HCT116 (cell line): Measurements from ENCODE around the gene LRRC4C. TPM values are rescaled to one million over a fixed set of nuclear protein-coding genes. Genes with fewer than 3 reads are reported as not detected.

Experiments used
- ATAC-seq: fragments of 200-7000 bp; cut with Tn5 transposase; 2 replicates; pipeline ENCODE4 v1.9.1; 2020; ENCODE audit warnings: mild to moderate bottlenecking, moderate library complexity
- BruUV-seq: library from RNA; stranded (reverse); fragments of 400-500 nt; replicated peaks from 2 replicates; lab custom pipeline; 2021; lab: Mats Ljungman, UMichigan
- CTCF ChIA-PET: fragments of 300-600 bp; sonication (Branson Sonifier 250); formaldehyde crosslinking; loops from one replicate; lab custom pipeline; 2021; ENCODE audit warnings: antibody characterized with exemption; lab: Charles Lee
- POLR2A ChIA-PET: fragments of 300-600, 350-600 bp; sonication (Branson Sonifier 250); formaldehyde crosslinking; loops from one replicate; lab custom pipeline; 2021; ENCODE audit warnings: antibody characterized with exemption; lab: Charles Lee
- RAD21 ChIA-PET, 2 experiments: fragments of 300-600 bp; sonication (Branson Sonifier 250); formaldehyde crosslinking; loops; one replicate each; lab custom pipeline; 2023; ENCODE audit warnings: low total read pairs in 2 of 2; ENCODE audit not compliant: uncharacterized antibody in 2 of 2, unreplicated experiment in 2 of 2, low non-redundant PET in 1 of 2; lab: Charles Lee
- DNase-seq: peaks from one replicate; pipeline ENCODE4 v3.0.0-alpha.2; 2010; ENCODE audit warnings: low read depth, low spot score
- H2AFZ ChIP-seq: fragments of 200-600 bp; shearing (Covaris generic), sonication (generic); 2 replicates; pipeline ENCODE4 v1.6.1; 2017; ENCODE audit warnings: low read depth, mixed run types, mixed read lengths, antibody characterized with exemption, low read length; ENCODE audit not compliant: poor library complexity, severe bottlenecking
- H3K27ac ChIP-seq: 2 replicates; pipeline ENCODE4 v1.5.1; 2012; ENCODE audit warnings: low read depth, low read length
- H3K27me3 ChIP-seq: fragments of 200-600 bp; sonication (generic); 2 replicates; pipeline ENCODE4 v1.6.1; 2016; ENCODE audit warnings: mixed run types, low read length, mixed read lengths; ENCODE audit not compliant: insufficient read depth
- H3K36me3 ChIP-seq, 2 experiments: fragments of 200-500 bp in 1 of 2; fragments of 200-600 bp in 1 of 2; sonication (Bioruptor generic) in 1 of 2; sonication (generic) in 1 of 2; 2 replicates each; pipeline versions ENCODE4 v1.5.1 to v1.6.1; 2014 to 2016; ENCODE audit warnings: low read length in 2 of 2, inconsistent platforms in 1 of 2, mixed read lengths in 1 of 2, mixed run types in 1 of 2; ENCODE audit not compliant: insufficient read depth in 2 of 2, control insufficient read depth in 1 of 2
- H3K4me1 ChIP-seq, 2 experiments: fragments of 200-600 bp in 1 of 2; sonication (generic) in 1 of 2; 2 replicates each; pipeline versions ENCODE4 v1.5.1 to v1.6.1; 2012 to 2017; ENCODE audit warnings: low read length in 2 of 2, inconsistent platforms in 1 of 2, mild to moderate bottlenecking in 1 of 2, mixed read lengths in 1 of 2, mixed run types in 1 of 2, moderate library complexity in 1 of 2; ENCODE audit not compliant: insufficient read depth in 2 of 2, control insufficient read depth in 1 of 2
- H3K4me2 ChIP-seq: fragments of 200-600 bp; sonication (generic); 2 replicates; pipeline ENCODE4 v1.6.1; 2017; ENCODE audit warnings: mixed run types, low read length, mixed read lengths
- H3K4me3 ChIP-seq, 2 experiments: fragments of 200-600 bp in 1 of 2; sonication (generic) in 1 of 2; replicated peaks in 1 of 2; 2 replicates each; pipeline ENCODE4 v1.5.1; 2011 to 2016; ENCODE audit warnings: low read length in 2 of 2, control low read depth in 1 of 2, low read depth in 1 of 2, mild to moderate bottlenecking in 1 of 2, mixed read lengths in 1 of 2, mixed run types in 1 of 2
- H3K79me2 ChIP-seq: fragments of 200-600 bp; sonication (generic); 2 replicates; pipeline ENCODE4 v1.6.1; 2017; ENCODE audit warnings: mild to moderate bottlenecking, mixed run types, low read length, moderate library complexity, mixed read lengths; ENCODE audit not compliant: insufficient read depth
- H3K9ac ChIP-seq: fragments of 200-600 bp; sonication (generic); 2 replicates; pipeline ENCODE4 v1.6.1; 2016; ENCODE audit warnings: low read length, mixed read lengths
- H3K9me2 ChIP-seq: fragments of 200-600 bp; sonication (generic), shearing (Covaris generic); 2 replicates; pipeline ENCODE4 v1.6.1; 2017; ENCODE audit warnings: mixed run types, mild to moderate bottlenecking, moderate library complexity; ENCODE audit not compliant: insufficient read depth
- H3K9me3 ChIP-seq, 2 experiments: fragments of 200-500 bp in 1 of 2; fragments of 200-600 bp in 1 of 2; sonication (Bioruptor generic) in 1 of 2; sonication (generic) in 1 of 2; 2 replicates each; pipeline ENCODE4 v1.6.1; 2014 to 2017; ENCODE audit warnings: low read length in 2 of 2, mixed read lengths in 2 of 2, inconsistent platforms in 1 of 2, low read depth in 1 of 2, mild to moderate bottlenecking in 1 of 2, mixed run types in 1 of 2, moderate library complexity in 1 of 2; ENCODE audit not compliant: control insufficient read depth in 1 of 2, insufficient read depth in 1 of 2
- H4K20me1 ChIP-seq: fragments of 200-600 bp; sonication (generic), shearing (Covaris generic); 2 replicates; pipeline ENCODE4 v1.6.1; 2017; ENCODE audit warnings: mixed run types, mild to moderate bottlenecking, moderate library complexity; ENCODE audit not compliant: insufficient read depth
- CBX3 ChIP-seq: IDR thresholded peaks from 2 replicates; pipeline ENCODE4 v1.6.1; 2012; ENCODE audit warnings: low read depth
- CEBPB ChIP-seq: IDR thresholded peaks from 2 replicates; pipeline ENCODE4 v1.6.1; 2012; ENCODE audit warnings: low read depth
- ELF1 ChIP-seq: IDR thresholded peaks from 2 replicates; pipeline ENCODE4 v1.6.1; 2012; ENCODE audit warnings: low read depth, borderline replicate concordance
- FOSL1 ChIP-seq: IDR thresholded peaks from 2 replicates; pipeline ENCODE4 v1.6.1; 2012; ENCODE audit warnings: low read depth
- JUND ChIP-seq: IDR thresholded peaks from 2 replicates; pipeline ENCODE4 v1.6.1; 2012
- POLR2A ChIP-seq: IDR thresholded peaks from 2 replicates; pipeline ENCODE4 v1.7.0; 2011; ENCODE audit warnings: borderline replicate concordance; ENCODE audit not compliant: insufficient read depth, insufficient read length; ENCODE audit errors: extremely low read depth
- RAD21 ChIP-seq: IDR thresholded peaks from 2 replicates; pipeline ENCODE4 v1.6.1; 2012; ENCODE audit warnings: low read depth, mild to moderate bottlenecking
- REST ChIP-seq: IDR thresholded peaks from 2 replicates; pipeline ENCODE4 v1.6.1; 2012; ENCODE audit warnings: low read depth
- SIN3A ChIP-seq: IDR thresholded peaks from 2 replicates; pipeline ENCODE4 v1.6.1; 2012; ENCODE audit warnings: low read depth
- SP1 ChIP-seq: IDR thresholded peaks from 2 replicates; pipeline ENCODE4 v1.6.1; 2012; ENCODE audit warnings: low read depth
- TCF7L2 ChIP-seq: IDR thresholded peaks from 2 replicates; pipeline ENCODE4 v1.7.0; 2011; ENCODE audit warnings: borderline replicate concordance, inconsistent platforms; ENCODE audit not compliant: insufficient read depth, insufficient read length; ENCODE audit errors: extremely low read depth
- YY1 ChIP-seq: IDR thresholded peaks from 2 replicates; pipeline ENCODE4 v1.6.1; 2011; ENCODE audit warnings: low read length, low read depth, moderate library complexity, mild to moderate bottlenecking; ENCODE audit not compliant: insufficient replicate concordance; ENCODE audit errors: extremely low read depth
- ZNF274 ChIP-seq: fragments of 200-500 bp; sonication (Bioruptor generic); IDR thresholded peaks from 2 replicates; pipeline ENCODE4 v1.6.1; 2014; ENCODE audit warnings: mild to moderate bottlenecking, low read depth, low read length, inconsistent platforms
- intact Hi-C: fragments of 100-400 bp; cut with micrococcal nuclease; formaldehyde crosslinking; loops from 2 replicates; pipeline ENCODE4 v1.10.0; 2022
- total RNA-seq: library from RNA; stranded (reverse); gene quantifications from one replicate; pipeline ENCODE4 v1.2.1, GENCODE V29; 2021; ENCODE audit not compliant: unreplicated experiment
- TF ChIP-seq, protein P1 (sequence below): IDR thresholded peaks from 2 replicates; pipeline ENCODE4 v1.6.1; 2011; ENCODE audit warnings: mild to moderate bottlenecking, low read length, moderate library complexity; ENCODE audit not compliant: insufficient replicate concordance; ENCODE audit errors: extremely low read depth

The LRRC4C gene
- total RNA-seq, 1 experiment from 2014 or later = not detected

- POLR2A ChIA-PET = no interaction called here
Observed at GRCh38 chr11:40188848-40189247, 1270.6 kb downstream of the LRRC4C start.

DNA sequence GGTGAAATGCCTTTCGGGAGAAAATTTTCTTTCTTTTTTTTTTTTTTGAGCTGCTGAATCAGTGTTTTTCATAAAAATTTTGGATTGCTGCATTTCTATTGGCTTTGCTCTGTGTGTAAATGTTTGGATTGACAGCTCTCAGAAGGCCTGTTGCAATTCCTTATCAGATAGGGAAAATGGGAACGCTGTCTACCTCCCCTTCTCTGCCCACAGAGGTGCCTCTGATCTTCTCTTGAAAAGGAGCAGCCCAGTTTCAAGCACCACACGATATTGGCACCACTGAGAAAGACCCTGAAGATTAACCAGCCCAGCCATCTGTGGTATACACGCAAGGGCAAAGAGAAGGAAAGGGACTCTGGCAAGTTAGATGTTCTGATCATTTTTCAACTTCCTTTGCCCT lies 1272.2 kb downstream of the LRRC4C start:
- H2AFZ ChIP-seq = no peak overlapping the region
- RAD21 ChIA-PET = no interaction called here
- TF ChIP-seq CBX3 (no peak), SIN3A (no peak), CEBPB (no peak), POLR2A (no peak), JUND (no peak), REST (no peak), ZNF274 (no peak), ELF1 (no peak), SP1 (no peak), TCF7L2 (no peak)
- TF ChIP-seq, protein P1, sequence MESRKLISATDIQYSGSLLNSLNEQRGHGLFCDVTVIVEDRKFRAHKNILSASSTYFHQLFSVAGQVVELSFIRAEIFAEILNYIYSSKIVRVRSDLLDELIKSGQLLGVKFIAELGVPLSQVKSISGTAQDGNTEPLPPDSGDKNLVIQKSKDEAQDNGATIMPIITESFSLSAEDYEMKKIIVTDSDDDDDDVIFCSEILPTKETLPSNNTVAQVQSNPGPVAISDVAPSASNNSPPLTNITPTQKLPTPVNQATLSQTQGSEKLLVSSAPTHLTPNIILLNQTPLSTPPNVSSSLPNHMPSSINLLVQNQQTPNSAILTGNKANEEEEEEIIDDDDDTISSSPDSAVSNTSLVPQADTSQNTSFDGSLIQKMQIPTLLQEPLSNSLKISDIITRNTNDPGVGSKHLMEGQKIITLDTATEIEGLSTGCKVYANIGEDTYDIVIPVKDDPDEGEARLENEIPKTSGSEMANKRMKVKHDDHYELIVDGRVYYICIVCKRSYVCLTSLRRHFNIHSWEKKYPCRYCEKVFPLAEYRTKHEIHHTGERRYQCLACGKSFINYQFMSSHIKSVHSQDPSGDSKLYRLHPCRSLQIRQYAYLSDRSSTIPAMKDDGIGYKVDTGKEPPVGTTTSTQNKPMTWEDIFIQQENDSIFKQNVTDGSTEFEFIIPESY = no peak
- POLR2A ChIA-PET = no interaction called here
- no peak overlapping the region for H3K27ac ChIP-seq
- H3K9me3 ChIP-seq = peaks cover 17 to 33% of the 10 kb centered on the region in 2 experiments; a peak in 2 of 4 replicates
- CTCF ChIA-PET = no interaction called here
- no peak for DNase-seq
- H4K20me1 ChIP-seq = no peaks in the 10 kb centered on the region
- ATAC-seq = no peak
- H3K9me2 ChIP-seq = no peaks in the 10 kb centered on the region
- H3K4me2 ChIP-seq = no peak overlapping the region
- no TSS peak for BruUV-seq
- H3K27me3 ChIP-seq = no peaks in the 10 kb centered on the region
- no peaks in the 10 kb centered on the region for H3K4me1 ChIP-seq
- H3K9ac ChIP-seq = no peak overlapping the region
- intact Hi-C loops = no loop called here
- no peaks in the 10 kb centered on the region for H3K36me3 ChIP-seq
- no peaks in the 10 kb centered on the region for H3K79me2 ChIP-seq
- H3K4me3 ChIP-seq = no peak overlapping the region

More at GRCh38 chr11:40188848-40189247, 1270.6 kb downstream of the LRRC4C start:
- ChIA-PET RAD21 (no interaction called here), CTCF (no interaction called here)
- no peaks in the 10 kb centered on the region for H3K79me2 ChIP-seq
- no peak overlapping the region for H3K4me3 ChIP-seq
- no peaks in the 10 kb centered on the region for H3K27me3 ChIP-seq
- no peaks in the 10 kb centered on the region for H3K4me1 ChIP-seq
- H3K9ac ChIP-seq = no peak overlapping the region
- no peak overlapping the region for H3K4me2 ChIP-seq
- no peaks in the 10 kb centered on the region for H4K20me1 ChIP-seq
- no peak overlapping the region for H2AFZ ChIP-seq
- no peaks in the 10 kb centered on the region for H3K9me2 ChIP-seq
- no TSS peak for BruUV-seq
- H3K36me3 ChIP-seq = no peaks in the 10 kb centered on the region
- no peak overlapping the region for H3K27ac ChIP-seq
- H3K9me3 ChIP-seq = peaks cover 11 to 25% of the 10 kb centered on the region in 2 experiments; a peak in 2 of 4 replicates
- ATAC-seq (no peak), DNase-seq (no peak)
- TF ChIP-seq SIN3A (no peak), RAD21 (no peak), FOSL1 (no peak), POLR2A (no peak), YY1 (no peak)
- intact Hi-C loops = no loop called here
